PC-9 (cell line): ENCODE measurements around the gene WNK1. TPM values are rescaled to one million over a fixed set of nuclear protein-coding genes. Genes with fewer than 3 reads are reported as not detected.

ENCODE experiments used
- BruUV-seq: library from RNA; stranded (reverse); fragments of 400-500 nt; replicated peaks from 2 replicates; lab custom pipeline; 2021; lab: Mats Ljungman, UMichigan
- CTCF ChIA-PET: fragments of 300-600 bp; sonication (Branson Sonifier 250); formaldehyde crosslinking; loops from one replicate; lab custom pipeline; 2022; ENCODE audit warnings: antibody characterized with exemption; lab: Charles Lee
- POLR2A ChIA-PET: fragments of 300-600 bp; sonication (Branson Sonifier 250); formaldehyde crosslinking; loops from one replicate; lab custom pipeline; 2022; ENCODE audit warnings: antibody characterized with exemption; ENCODE audit not compliant: unreplicated experiment; lab: Charles Lee
- DNase-seq, 2 experiments: peaks; one replicate each; pipeline versions ENCODE4 v3.0.0 to v3.0.0-alpha.2; 2015 to 2022; ENCODE audit warnings: mixed read lengths in 1 of 2
- H2AFZ ChIP-seq: fragments of 200-600 bp; sonication (generic); 2 replicates; pipeline ENCODE4 v1.8.1; 2017; ENCODE audit warnings: antibody characterized with exemption
- H3F3A ChIP-seq: fragments of 200-600 bp; sonication (generic); 2 replicates; pipeline ENCODE4 v1.8.1; 2017; ENCODE audit warnings: antibody characterized with exemption, mild to moderate bottlenecking, low read depth; ENCODE audit not compliant: insufficient read depth
- H3K27ac ChIP-seq: fragments of 200-600 bp; sonication (generic); 2 replicates; pipeline ENCODE4 v1.6.1; 2016; ENCODE audit warnings: mixed run types
- H3K27me3 ChIP-seq: fragments of 200-600 bp; sonication (generic); 2 replicates; pipeline ENCODE4 v1.6.1; 2016; ENCODE audit warnings: low read depth, mixed run types; ENCODE audit not compliant: insufficient read depth
- H3K36me3 ChIP-seq: fragments of 200-600 bp; sonication (generic); 2 replicates; pipeline ENCODE4 v1.6.1; 2016; ENCODE audit warnings: low read depth, mixed run types
- H3K4me1 ChIP-seq: fragments of 200-600 bp; sonication (generic); replicated peaks from 2 replicates; pipeline ENCODE4 v1.6.1; 2016; ENCODE audit warnings: mixed run types; ENCODE audit not compliant: insufficient read depth
- H3K4me2 ChIP-seq: fragments of 200-600 bp; sonication (generic); 2 replicates; pipeline ENCODE4 v1.6.1; 2017; ENCODE audit warnings: mixed run types
- H3K4me3 ChIP-seq: fragments of 200-600 bp; sonication (generic); 2 replicates; pipeline ENCODE4 v1.6.1; 2016; ENCODE audit warnings: mixed run types
- H3K79me2 ChIP-seq: fragments of 200-600 bp; sonication (generic); 2 replicates; pipeline ENCODE4 v1.6.1; 2017; ENCODE audit warnings: low read depth, mixed run types
- H3K9me2 ChIP-seq: fragments of 200-600 bp; sonication (generic); 2 replicates; pipeline ENCODE4 v1.8.1; 2017; ENCODE audit warnings: mild to moderate bottlenecking; ENCODE audit not compliant: insufficient read depth
- H3K9me3 ChIP-seq: fragments of 200-600 bp; sonication (generic); 2 replicates; pipeline ENCODE4 v1.8.1; 2016; ENCODE audit warnings: low read depth; ENCODE audit not compliant: insufficient read depth
- H4K20me1 ChIP-seq: fragments of 200-600 bp; sonication (generic); 2 replicates; pipeline ENCODE4 v1.8.1; 2017; ENCODE audit not compliant: insufficient read depth
- EZH2 ChIP-seq: fragments of 200-600 bp; sonication (generic); IDR thresholded peaks from 2 replicates; pipeline ENCODE4 v1.8.0; 2017; ENCODE audit warnings: antibody characterized with exemption, low read depth
- intact Hi-C: fragments of 100-400 bp; cut with micrococcal nuclease; formaldehyde crosslinking; loops from one replicate; pipeline ENCODE4 v1.10.0; 2022; ENCODE audit not compliant: unreplicated experiment
- total RNA-seq: library from RNA; stranded (reverse); gene quantifications from 2 replicates; pipeline ENCODE4 v1.2.3, GENCODE V29; 2021
- TF ChIP-seq, protein P1 (sequence below): fragments of 200-600 bp; sonication (generic); conservative IDR thresholded peaks from 2 replicates; pipeline ENCODE4 v1.6.1; 2017; ENCODE audit warnings: mixed run types, antibody characterized with exemption, mild to moderate bottlenecking, moderate library complexity

Gene WNK1
- total RNA-seq, 1 experiment from 2014 or later: 142 TPM

DNA sequence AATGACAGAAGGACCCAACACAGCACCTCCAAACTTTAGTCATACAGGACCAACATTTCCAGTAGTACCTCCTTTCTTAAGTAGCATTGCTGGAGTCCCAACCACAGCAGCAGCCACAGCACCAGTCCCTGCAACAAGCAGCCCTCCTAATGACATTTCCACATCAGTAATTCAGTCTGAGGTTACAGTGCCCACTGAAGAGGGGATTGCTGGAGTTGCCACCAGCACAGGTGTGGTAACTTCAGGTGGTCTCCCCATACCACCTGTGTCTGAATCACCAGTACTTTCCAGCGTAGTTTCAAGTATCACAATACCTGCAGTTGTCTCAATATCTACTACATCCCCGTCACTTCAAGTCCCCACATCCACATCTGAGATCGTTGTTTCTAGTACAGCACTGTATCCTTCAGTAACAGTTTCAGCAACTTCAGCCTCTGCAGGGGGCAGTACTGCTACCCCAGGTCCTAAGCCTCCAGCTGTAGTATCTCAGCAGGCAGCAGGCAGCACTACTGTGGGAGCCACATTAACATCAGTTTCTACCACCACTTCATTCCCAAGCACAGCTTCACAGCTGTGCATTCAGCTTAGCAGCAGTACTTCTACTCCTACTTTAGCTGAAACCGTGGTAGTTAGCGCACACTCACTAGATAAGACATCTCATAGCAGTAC, 132.5 kb downstream of the WNK1 start:
- Histone ChIP-seq H3K9me2 (no peaks in the 10 kb centered on the region), H3F3A (no peaks in the 10 kb centered on the region; the same call in 1 of the 2 replicates), H3K4me2 (no peak overlapping the region), H2AFZ (no peak overlapping the region), H3K27me3 (no peaks in the 10 kb centered on the region), H4K20me1 (no peaks in the 10 kb centered on the region), H3K36me3 (peaks cover 69% of the 10 kb centered on the region), H3K4me3 (no peak overlapping the region), H3K27ac (no peak overlapping the region), H3K9me3 (no peaks in the 10 kb centered on the region), H3K79me2 (no peaks in the 10 kb centered on the region), H3K4me1 (no peaks in the 10 kb centered on the region)
- DNase-seq: no peak
- POLR2A ChIA-PET: no interaction called here
- TF ChIP-seq EZH2: no peak
- TF ChIP-seq, protein P1, sequence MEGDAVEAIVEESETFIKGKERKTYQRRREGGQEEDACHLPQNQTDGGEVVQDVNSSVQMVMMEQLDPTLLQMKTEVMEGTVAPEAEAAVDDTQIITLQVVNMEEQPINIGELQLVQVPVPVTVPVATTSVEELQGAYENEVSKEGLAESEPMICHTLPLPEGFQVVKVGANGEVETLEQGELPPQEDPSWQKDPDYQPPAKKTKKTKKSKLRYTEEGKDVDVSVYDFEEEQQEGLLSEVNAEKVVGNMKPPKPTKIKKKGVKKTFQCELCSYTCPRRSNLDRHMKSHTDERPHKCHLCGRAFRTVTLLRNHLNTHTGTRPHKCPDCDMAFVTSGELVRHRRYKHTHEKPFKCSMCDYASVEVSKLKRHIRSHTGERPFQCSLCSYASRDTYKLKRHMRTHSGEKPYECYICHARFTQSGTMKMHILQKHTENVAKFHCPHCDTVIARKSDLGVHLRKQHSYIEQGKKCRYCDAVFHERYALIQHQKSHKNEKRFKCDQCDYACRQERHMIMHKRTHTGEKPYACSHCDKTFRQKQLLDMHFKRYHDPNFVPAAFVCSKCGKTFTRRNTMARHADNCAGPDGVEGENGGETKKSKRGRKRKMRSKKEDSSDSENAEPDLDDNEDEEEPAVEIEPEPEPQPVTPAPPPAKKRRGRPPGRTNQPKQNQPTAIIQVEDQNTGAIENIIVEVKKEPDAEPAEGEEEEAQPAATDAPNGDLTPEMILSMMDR: no peak
- no TSS peak for BruUV-seq
- intact Hi-C loops: no loop called here
- CTCF ChIA-PET: no interaction called here

DNA sequence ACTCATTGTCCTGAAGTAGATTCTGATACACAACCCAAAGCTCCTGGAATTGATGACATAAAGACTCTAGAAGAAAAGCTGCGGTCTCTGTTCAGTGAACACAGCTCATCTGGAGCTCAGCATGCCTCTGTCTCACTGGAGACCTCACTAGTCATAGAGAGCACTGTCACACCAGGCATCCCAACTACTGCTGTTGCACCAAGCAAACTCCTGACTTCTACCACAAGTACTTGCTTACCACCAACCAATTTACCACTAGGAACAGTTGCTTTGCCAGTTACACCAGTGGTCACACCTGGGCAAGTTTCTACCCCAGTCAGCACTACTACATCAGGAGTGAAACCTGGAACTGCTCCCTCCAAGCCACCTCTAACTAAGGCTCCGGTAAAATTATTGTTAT, 133.3 kb downstream of the WNK1 start:
- no peak for DNase-seq
- Histone ChIP-seq H3K9me3 (no peaks in the 10 kb centered on the region), H2AFZ (no peak overlapping the region), H3K27ac (no peak overlapping the region), H3K27me3 (no peaks in the 10 kb centered on the region), H3K4me2 (no peak overlapping the region), H3K9me2 (no peaks in the 10 kb centered on the region), H3K79me2 (no peaks in the 10 kb centered on the region), H3K4me3 (no peak overlapping the region), H4K20me1 (no peaks in the 10 kb centered on the region), H3K4me1 (no peaks in the 10 kb centered on the region), H3K36me3 (peaks cover 69% of the 10 kb centered on the region), H3F3A (no peaks in the 10 kb centered on the region; the same call in 1 of the 2 replicates)
- ChIA-PET POLR2A (no interaction called here), CTCF (no interaction called here)
- intact Hi-C loops: no loop called here
- no TSS peak for BruUV-seq
- TF ChIP-seq, protein P1: no peak
- TF ChIP-seq EZH2: no peak

GRCh38 chr12:886206-886605, 133.8 kb downstream of the WNK1 start:
- ChIA-PET CTCF (no interaction called here), POLR2A (interaction anchor here (0.7 kb wide), 1 partner anchor 32 kb away, joined by 6 read pairs; no protein-coding TSS in a partner anchor)
- Histone ChIP-seq H4K20me1 (no peaks in the 10 kb centered on the region), H3F3A (no peaks in the 10 kb centered on the region; the same call in 1 of the 2 replicates), H3K9me3 (no peaks in the 10 kb centered on the region), H3K27ac (no peak overlapping the region), H2AFZ (no peak overlapping the region), H3K27me3 (no peaks in the 10 kb centered on the region), H3K4me2 (no peak overlapping the region), H3K79me2 (no peaks in the 10 kb centered on the region), H3K9me2 (no peaks in the 10 kb centered on the region), H3K36me3 (peaks cover 69% of the 10 kb centered on the region), H3K4me1 (no peaks in the 10 kb centered on the region), H3K4me3 (no peak overlapping the region)
- no peak for DNase-seq
- no TSS peak for BruUV-seq
- intact Hi-C loops: no loop called here
- TF ChIP-seq, protein P1: no peak
- no peak for TF ChIP-seq EZH2
